Neural cell (in vitro differentiated cells): ENCODE measurements around the gene TRAPPC2. TPM values are rescaled to one million over a fixed set of nuclear protein-coding genes. Genes with fewer than 3 reads are reported as not detected.

Experiments used
- H2AFZ ChIP-seq: fragments of 200-600, 300-800 bp; sonication (generic), shearing (Covaris generic); 2 replicates; pipeline ENCODE4 v1.6.0; 2014; ENCODE audit warnings: low read depth, mild to moderate bottlenecking, antibody characterized with exemption, low read length, moderate library complexity
- H3F3A ChIP-seq: fragments of 200-600 bp; shearing (Covaris generic); 2 replicates; pipeline ENCODE4 v1.6.1; 2016; ENCODE audit warnings: mild to moderate bottlenecking, moderate library complexity, mixed read lengths, antibody characterized with exemption, low read length; ENCODE audit not compliant: insufficient read depth, poor library complexity, severe bottlenecking
- H3K27ac ChIP-seq: fragments of 200-600, 300-800 bp; sonication (generic), shearing (Covaris generic); 2 replicates; pipeline ENCODE4 v1.5.1; 2014; ENCODE audit warnings: mild to moderate bottlenecking, low read length, moderate library complexity
- H3K27me3 ChIP-seq: fragments of 300-800, 200-600 bp; sonication (generic), shearing (Covaris generic); 2 replicates; pipeline ENCODE4 v1.6.0; 2014; ENCODE audit warnings: mild to moderate bottlenecking, low read depth, low read length, moderate library complexity; ENCODE audit not compliant: insufficient read depth
- H3K36me3 ChIP-seq: fragments of 300-800, 200-600 bp; sonication (generic), shearing (Covaris generic); 2 replicates; pipeline ENCODE4 v1.5.1; 2014; ENCODE audit warnings: mild to moderate bottlenecking, antibody characterized with exemption, low read length, moderate library complexity; ENCODE audit not compliant: insufficient read depth
- H3K4me2 ChIP-seq: fragments of 300-800, 200-600 bp; sonication (generic), shearing (Covaris generic); 2 replicates; pipeline ENCODE4 v1.6.0; 2014; ENCODE audit warnings: mild to moderate bottlenecking, low read length
- H3K4me3 ChIP-seq: fragments of 300-800, 200-600 bp; sonication (generic), shearing (Covaris generic); 2 replicates; pipeline ENCODE4 v1.5.1; 2014; ENCODE audit warnings: mild to moderate bottlenecking, low read length, moderate library complexity
- H3K79me2 ChIP-seq: fragments of 200-600 bp; shearing (Covaris generic); replicated peaks from 2 replicates; pipeline ENCODE4 v1.6.0; 2014; ENCODE audit warnings: mild to moderate bottlenecking, low read length, moderate library complexity; ENCODE audit not compliant: insufficient read depth
- H3K9ac ChIP-seq: fragments of 300-800, 200-600 bp; sonication (generic), shearing (Covaris generic); 2 replicates; pipeline ENCODE4 v1.6.1; 2016; ENCODE audit warnings: mild to moderate bottlenecking, low read length, mixed read lengths
- H3K9me2 ChIP-seq: fragments of 200-600 bp; shearing (Covaris generic); 2 replicates; pipeline ENCODE4 v1.6.1; 2016; ENCODE audit warnings: mild to moderate bottlenecking, low read length, mixed read lengths; ENCODE audit not compliant: insufficient read depth
- H3K9me3 ChIP-seq: fragments of 200-600, 300-800 bp; sonication (generic), shearing (Covaris generic); 2 replicates; pipeline ENCODE4 v1.6.1; 2016; ENCODE audit warnings: mild to moderate bottlenecking, mixed run types, low read length, moderate library complexity, mixed read lengths
- H4K20me1 ChIP-seq: fragments of 200-600 bp; shearing (Covaris generic); 2 replicates; pipeline ENCODE4 v1.6.1; 2016; ENCODE audit warnings: mild to moderate bottlenecking, mixed run types; ENCODE audit not compliant: insufficient read depth
- CTCF ChIP-seq: fragments of 450-650 bp; IDR thresholded peaks from 2 replicates; pipeline ENCODE4 v1.5.1; 2014; ENCODE audit warnings: antibody characterized with exemption, mild to moderate bottlenecking, moderate library complexity; ENCODE audit not compliant: poor library complexity, severe bottlenecking
- EP300 ChIP-seq: fragments of 450-650 bp; conservative IDR thresholded peaks from 2 replicates; pipeline ENCODE4 v1.6.1; 2014; ENCODE audit warnings: antibody characterized with exemption, mild to moderate bottlenecking, moderate library complexity; ENCODE audit not compliant: poor library complexity, severe bottlenecking
- EZH2 ChIP-seq: fragments of 200-600, 300-800 bp; shearing (Covaris generic), sonication (generic); IDR thresholded peaks from 2 replicates; pipeline ENCODE4 v1.6.1; 2014; ENCODE audit warnings: antibody characterized with exemption, low read length, borderline replicate concordance, mild to moderate bottlenecking; ENCODE audit not compliant: insufficient read depth, poor library complexity, severe bottlenecking
- MXI1 ChIP-seq: fragments of 450-650 bp; conservative IDR thresholded peaks from 2 replicates; pipeline ENCODE4 v1.6.1; 2014; ENCODE audit warnings: antibody characterized with exemption, mild to moderate bottlenecking; ENCODE audit not compliant: poor library complexity, severe bottlenecking
- POLR2AphosphoS5 ChIP-seq: IDR thresholded peaks from 2 replicates; pipeline ENCODE4 v1.6.1; 2012
- RAD21 ChIP-seq: fragments of 450-650 bp; conservative IDR thresholded peaks from 2 replicates; pipeline ENCODE4 v1.6.1; 2014; ENCODE audit warnings: antibody characterized with exemption, mild to moderate bottlenecking, moderate library complexity
- REST ChIP-seq: IDR thresholded peaks from 2 replicates; pipeline ENCODE4 v1.6.1; 2012; ENCODE audit warnings: borderline replicate concordance
- SMC3 ChIP-seq: fragments of 450-650 bp; conservative IDR thresholded peaks from 2 replicates; pipeline ENCODE4 v1.6.1; 2014; ENCODE audit warnings: antibody characterized with exemption, mild to moderate bottlenecking, moderate library complexity; ENCODE audit not compliant: poor library complexity
- TAF1 ChIP-seq: IDR thresholded peaks from 2 replicates; pipeline ENCODE4 v1.6.1; 2012; ENCODE audit warnings: low read depth
- polyA plus RNA-seq: library from polyadenylated mRNA; depleted of rRNA; stranded (reverse); fragments of >200 nt; gene quantifications from 2 replicates; pipeline ENCODE4 v1.2.3, GENCODE V29; 2014

TRAPPC2 gene
- polyA plus RNA-seq, 1 donor from 2014 or later, result 94.2 TPM

- Histone ChIP-seq H3K4me3 (no peak overlapping the region), H3K27me3 (no peaks in the 10 kb centered on the region), H3K4me2 (no peak overlapping the region), H3K9me3 (no peaks in the 10 kb centered on the region), H3K36me3 (no peaks in the 10 kb centered on the region), H3K9ac (no peak overlapping the region), H3K27ac (no peak overlapping the region), H3F3A (no peaks in the 10 kb centered on the region), H2AFZ (no peak overlapping the region), H3K79me2 (no peaks in the 10 kb centered on the region), H4K20me1 (no peaks in the 10 kb centered on the region), H3K9me2 (no peaks in the 10 kb centered on the region)
- no peak for TF ChIP-seq RAD21
- no peak for TF ChIP-seq EP300
- no peak for TF ChIP-seq MXI1
- no peak for TF ChIP-seq REST
- no peak for TF ChIP-seq POLR2AphosphoS5
- TF ChIP-seq EZH2, result no peak
- TF ChIP-seq TAF1, result no peak
- no peak for TF ChIP-seq SMC3
- TF ChIP-seq CTCF, result no peak
Measured at GRCh38 chrX:13703589-13703988, 30.8 kb downstream of the TRAPPC2 start.

GRCh38 chrX:13703135-13703534 lies 31.3 kb downstream of the TRAPPC2 start:
- Histone ChIP-seq H3K79me2 (no peaks in the 10 kb centered on the region), H3K36me3 (no peaks in the 10 kb centered on the region), H3K27me3 (no peaks in the 10 kb centered on the region), H3F3A (no peaks in the 10 kb centered on the region), H4K20me1 (no peaks in the 10 kb centered on the region), H3K9me2 (no peaks in the 10 kb centered on the region), H2AFZ (no peak overlapping the region), H3K9me3 (no peaks in the 10 kb centered on the region), H3K9ac (no peak overlapping the region), H3K4me3 (no peak overlapping the region), H3K27ac (no peak overlapping the region), H3K4me2 (no peak overlapping the region)
- no peak for TF ChIP-seq EP300
- TF ChIP-seq CTCF, result no peak
- no peak for TF ChIP-seq SMC3
- TF ChIP-seq MXI1, result no peak
- no peak for TF ChIP-seq RAD21
- no peak for TF ChIP-seq REST
- TF ChIP-seq EZH2, result no peak
- TF ChIP-seq TAF1, result no peak
- no peak for TF ChIP-seq POLR2AphosphoS5
